Vagina (tissue), 2 donors: Measurements from ENCODE around the gene COG6. TPM values are rescaled to one million over a fixed set of nuclear protein-coding genes. Genes with fewer than 3 reads are reported as not detected.

Experiments used
- DNase-seq, 2 donors: peaks; one replicate each; pipeline ENCODE4 v3.0.0-alpha.2; 2017; ENCODE audit errors: extremely low spot score in 2 of 2
- H3K27ac ChIP-seq: fragments of 200-600 bp; sonication (generic); one replicate; pipeline ENCODE4 v1.5.1; 2019
- H3K27me3 ChIP-seq: fragments of 200-600 bp; sonication (generic); one replicate; pipeline ENCODE4 v1.5.1; 2019
- H3K36me3 ChIP-seq, 2 donors: fragments of 200-600 bp; sonication (generic); one replicate each; pipeline ENCODE4 v1.5.1; 2017 to 2019
- H3K4me1 ChIP-seq: fragments of 200-600 bp; sonication (generic); one replicate; pipeline ENCODE4 v1.5.1; 2019
- H3K4me3 ChIP-seq, 2 donors: fragments of 200-600 bp; sonication (generic); 1 replicate in 1 of 2; 2 replicates in 1 of 2; pipeline ENCODE4 v1.5.1; 2016 to 2019
- H3K9me3 ChIP-seq: fragments of 200-600 bp; sonication (generic); one replicate; pipeline ENCODE4 v1.5.1; 2019
- CTCF ChIP-seq, 3 experiments: fragments of 450-650 bp in 2 of 3; fragments of 200-600 bp in 1 of 3; sonication (generic) in 1 of 3; IDR thresholded peaks; one replicate each; pipeline ENCODE4 v1.5.1; 2017 to 2019; ENCODE audit warnings: antibody characterized with exemption in 3 of 3, mild to moderate bottlenecking in 2 of 3, moderate library complexity in 2 of 3
- POLR2A ChIP-seq, 2 donors: fragments of 450-650 bp; IDR thresholded peaks; one replicate each; pipeline ENCODE4 v1.6.1; 2017; ENCODE audit warnings: antibody characterized with exemption in 2 of 2, mild to moderate bottlenecking in 2 of 2, moderate library complexity in 2 of 2
- POLR2AphosphoS5 ChIP-seq, 2 donors: sonication (generic); formaldehyde crosslinking; IDR thresholded peaks; one replicate each; pipeline ENCODE4 v1.9.0; 2017; ENCODE audit warnings: antibody characterized with exemption in 2 of 2, mild to moderate bottlenecking in 2 of 2, low read depth in 1 of 2; ENCODE audit not compliant: insufficient read depth in 1 of 2
- intact Hi-C: fragments of 100-400 bp; cut with DNase I; formaldehyde crosslinking; loops from one replicate; pipeline ENCODE4 v1.15.1; 2023
- total RNA-seq: library from RNA; depleted of rRNA; stranded (reverse); fragments of >200 nt; gene quantifications from one replicate; pipeline ENCODE4 v1.2.3, GENCODE V29; 2016

COG6 gene
- total RNA-seq, 1 donor from 2014 or later = 15.2 TPM

DNA sequence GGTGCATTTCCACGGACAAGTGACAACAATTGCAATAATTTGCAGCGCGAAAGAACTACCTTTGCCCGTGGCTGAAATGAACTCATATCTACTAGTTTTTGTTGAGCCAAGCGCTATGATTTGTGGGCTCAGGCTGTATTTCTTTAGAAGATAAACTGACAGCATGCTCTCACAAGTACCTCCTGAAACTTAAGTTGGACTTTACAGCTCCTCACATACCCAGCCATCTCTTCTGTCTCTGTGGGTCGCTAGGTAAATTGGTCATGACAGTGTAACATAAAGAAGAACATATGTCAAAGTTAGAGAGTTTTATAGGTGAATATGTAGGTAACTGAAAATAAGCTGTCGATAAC is 839 bp downstream of the COG6 start:
- Histone ChIP-seq H3K27me3 (no peaks in the 10 kb centered on the region), H3K9me3 (no peaks in the 10 kb centered on the region), H3K4me1 (peaks cover 17% of the 10 kb centered on the region), H3K27ac (peak overlapping the region; percentile 85), H3K36me3 (peaks cover 0 to 9% of the 10 kb centered on the region in 2 donors), H3K4me3 (peak overlapping the region; percentile 91 to 98)
- no peak for DNase-seq
- intact Hi-C loops = no loop called here
- no peak for TF ChIP-seq POLR2AphosphoS5 (IDR thresholded peaks at IDR 0.05; ENCODE audit: insufficient read depth in 1 of 2, low read depth in 1 of 2)
- no peak for TF ChIP-seq CTCF (IDR thresholded peaks at IDR 0.05)

GRCh38 chr13:39663508-39663907 is 8.0 kb downstream of the COG6 start:
- H3K27me3 ChIP-seq = no peaks in the 10 kb centered on the region
- no peak for TF ChIP-seq CTCF (IDR thresholded peaks at IDR 0.05)
- TF ChIP-seq POLR2A (IDR thresholded peaks at IDR 0.05) = no peak
- TF ChIP-seq POLR2AphosphoS5 (IDR thresholded peaks at IDR 0.05; ENCODE audit: insufficient read depth in 1 of 2, low read depth in 1 of 2) = no peak
- H3K4me1 ChIP-seq = no peaks in the 10 kb centered on the region
- H3K27ac ChIP-seq = no peak overlapping the region
- no peak overlapping the region for H3K4me3 ChIP-seq
- no peaks in the 10 kb centered on the region for H3K9me3 ChIP-seq
- intact Hi-C loops = no loop called here
- H3K36me3 ChIP-seq = peaks cover 0 to 19% of the 10 kb centered on the region in 2 donors
- DNase-seq = no peak

GRCh38 chr13:39663958-39664357 is 8.5 kb downstream of the COG6 start:
- intact Hi-C loops = no loop called here
- TF ChIP-seq POLR2A (IDR thresholded peaks at IDR 0.05) (no peak), CTCF (IDR thresholded peaks at IDR 0.05) (no peak), POLR2AphosphoS5 (IDR thresholded peaks at IDR 0.05; ENCODE audit: insufficient read depth in 1 of 2, low read depth in 1 of 2) (no peak)

GRCh38 chr13:39665763-39666162 is 10.3 kb downstream of the COG6 start:
- no peak for TF ChIP-seq POLR2A (IDR thresholded peaks at IDR 0.05)
- TF ChIP-seq POLR2AphosphoS5 (IDR thresholded peaks at IDR 0.05; ENCODE audit: insufficient read depth in 1 of 2, low read depth in 1 of 2) = no peak
- no peak for TF ChIP-seq CTCF (IDR thresholded peaks at IDR 0.05)
- H3K4me3 ChIP-seq = no peak overlapping the region
- peaks cover 0 to 15% of the 10 kb centered on the region in 2 donors for H3K36me3 ChIP-seq
- intact Hi-C loops = no loop called here
- no peaks in the 10 kb centered on the region for H3K4me1 ChIP-seq
- H3K27ac ChIP-seq = no peak overlapping the region
- H3K27me3 ChIP-seq = no peaks in the 10 kb centered on the region
- H3K9me3 ChIP-seq = no peaks in the 10 kb centered on the region
- DNase-seq = no peak

More at GRCh38 chr13:39663958-39664357, 8.5 kb downstream of the COG6 start:
- Histone ChIP-seq H3K4me3 (no peak overlapping the region), H3K27ac (no peak overlapping the region), H3K27me3 (no peaks in the 10 kb centered on the region), H3K36me3 (peaks cover 0 to 19% of the 10 kb centered on the region in 2 donors), H3K9me3 (no peaks in the 10 kb centered on the region), H3K4me1 (no peaks in the 10 kb centered on the region)
- DNase-seq = no peak

DNA sequence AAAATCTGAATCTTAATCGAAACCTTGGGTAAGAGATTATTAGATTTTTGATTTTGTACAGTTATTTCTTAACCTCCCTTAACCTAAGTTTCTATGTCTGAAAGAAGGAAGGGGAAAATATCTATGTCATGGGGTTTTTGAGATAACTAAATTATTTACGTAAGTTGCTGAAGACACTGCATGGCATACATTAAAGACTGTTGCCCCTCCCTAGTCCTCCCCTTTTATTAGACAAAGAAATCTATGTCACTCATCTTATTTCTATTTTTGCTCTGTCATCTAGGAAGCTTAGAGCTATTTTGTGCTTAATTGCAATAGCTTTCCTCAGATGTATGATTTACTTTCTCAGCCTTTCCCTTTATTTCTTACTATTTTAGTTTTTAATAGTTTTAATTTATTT is 15.0 kb downstream of the COG6 start:
- intact Hi-C loops = no loop called here
- no peak for TF ChIP-seq CTCF (IDR thresholded peaks at IDR 0.05)

More for the DNA sequence above, 15.0 kb downstream of the COG6 start:
- H3K27me3 ChIP-seq = no peaks in the 10 kb centered on the region
- H3K9me3 ChIP-seq = no peaks in the 10 kb centered on the region
- H3K4me1 ChIP-seq = no peaks in the 10 kb centered on the region
- no peak overlapping the region for H3K27ac ChIP-seq
- no peak overlapping the region for H3K4me3 ChIP-seq
- DNase-seq = no peak
- peaks cover 0 to 6% of the 10 kb centered on the region in 2 donors for H3K36me3 ChIP-seq
